ENCODE results near the gene TMEM221. TPM values are rescaled to one million over a fixed set of nuclear protein-coding genes. Genes with fewer than 3 reads are reported as not detected.

Gene TMEM221
- polyA plus RNA-seq, 2 donors: 0.13 to 0.20 TPM

DNA sequence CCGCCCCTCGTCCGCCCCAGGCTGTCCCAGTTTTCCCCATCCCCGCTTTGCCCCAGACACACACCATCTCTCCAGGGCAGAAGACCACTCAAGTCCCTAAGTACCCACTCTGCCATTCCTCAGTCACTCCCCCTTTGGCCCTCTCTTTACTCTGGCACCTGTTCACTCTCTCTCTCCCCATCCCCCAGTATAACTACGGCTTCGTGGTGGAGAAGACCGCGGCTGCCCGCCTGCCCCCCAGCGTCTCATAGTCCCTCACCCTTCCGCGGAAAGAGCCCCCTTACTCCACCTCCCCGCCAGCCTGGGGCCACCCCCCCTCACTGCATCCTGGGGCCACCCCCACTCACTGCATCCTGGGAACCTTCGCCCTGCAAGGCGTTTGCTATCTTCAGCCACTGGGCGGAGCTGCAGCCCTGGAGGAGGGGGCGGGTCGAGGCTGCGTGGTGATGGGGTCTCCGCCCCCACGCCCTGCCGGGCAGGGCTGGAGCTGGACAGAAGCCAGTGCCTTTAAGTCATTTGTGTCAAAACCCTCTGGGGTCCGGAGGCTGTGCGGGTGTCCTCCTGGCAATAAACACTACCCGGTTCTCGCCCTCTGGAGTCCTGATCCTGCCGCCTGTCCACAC lies 23.6 kb downstream of the TMEM221 start:
- H3K4me1 ChIP-seq (ENCODE audit: control insufficient read depth in 2 of 2, insufficient read depth in 2 of 2, low read length in 1 of 2): peaks cover 0 to 2% of the 10 kb centered on the region in 2 donors
- no peak overlapping the region for H3K4me3 ChIP-seq (ENCODE audit: low read depth in 1 of 2, low read length in 2 of 2)
- H3K36me3 ChIP-seq (ENCODE audit: control insufficient read depth in 2 of 2, insufficient read depth in 2 of 2, low read length in 1 of 2): peaks cover 0 to 8% of the 10 kb centered on the region in 2 donors
- H3K27me3 ChIP-seq (ENCODE audit: control insufficient read depth in 1 of 2, insufficient read depth in 2 of 2, low read length in 2 of 2): no peaks in the 10 kb centered on the region
- 36 to 37% methylated on average over 27 of the region's 27 CpGs for WGBS, 2 donors
- H3K9me3 ChIP-seq (ENCODE audit: control insufficient read depth in 2 of 2, insufficient read depth in 1 of 2, low read depth in 1 of 2, low read length in 1 of 2): no peaks in the 10 kb centered on the region
- H3K27ac ChIP-seq (ENCODE audit: low read depth in 2 of 2, low read length in 1 of 2): no peak overlapping the region

DNA sequence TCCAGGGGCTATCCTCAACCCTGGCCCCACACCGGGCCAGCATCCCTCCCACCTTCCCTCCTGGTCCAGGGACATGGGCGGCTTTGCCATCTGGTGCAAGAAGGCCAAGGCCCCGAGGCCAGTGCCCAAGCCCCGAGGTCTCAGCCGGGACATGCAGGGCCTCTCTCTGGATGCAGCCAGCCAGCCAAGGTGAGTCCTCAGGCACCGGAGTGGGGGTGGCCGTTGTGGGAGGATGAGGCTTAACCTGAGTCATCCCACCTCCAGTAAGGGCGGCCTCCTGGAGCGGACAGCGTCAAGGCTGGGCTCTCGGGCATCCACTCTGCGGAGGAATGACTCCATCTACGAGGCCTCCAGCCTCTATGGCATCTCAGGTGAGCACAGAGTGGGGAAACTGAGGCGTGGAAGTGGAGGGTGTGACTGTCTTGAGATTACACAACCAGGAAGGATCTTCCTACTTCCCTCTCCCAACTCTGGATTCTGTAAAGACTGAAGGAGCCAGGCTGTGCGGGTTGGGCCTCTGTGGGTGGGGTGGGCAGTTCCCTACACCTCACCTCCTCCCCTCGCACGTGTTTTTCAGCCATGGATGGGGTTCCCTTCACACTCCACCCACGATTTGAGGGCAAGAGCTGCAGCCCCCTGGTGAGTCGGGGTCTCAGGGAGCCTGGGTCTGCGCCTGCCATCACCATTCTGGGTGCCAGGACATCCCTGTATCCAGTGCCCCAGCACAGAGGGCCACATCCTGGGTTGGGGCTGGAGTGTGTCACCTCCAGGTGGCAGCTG lies 24.8 kb downstream of the TMEM221 start:
- Histone ChIP-seq H3K27me3 (ENCODE audit: control insufficient read depth in 1 of 2, insufficient read depth in 2 of 2, low read length in 2 of 2) (no peaks in the 10 kb centered on the region), H3K4me3 (ENCODE audit: low read depth in 1 of 2, low read length in 2 of 2) (no peak overlapping the region), H3K36me3 (ENCODE audit: control insufficient read depth in 2 of 2, insufficient read depth in 2 of 2, low read length in 1 of 2) (peaks cover 0 to 8% of the 10 kb centered on the region in 2 donors), H3K27ac (ENCODE audit: low read depth in 2 of 2, low read length in 1 of 2) (no peak overlapping the region), H3K4me1 (ENCODE audit: control insufficient read depth in 2 of 2, insufficient read depth in 2 of 2, low read length in 1 of 2) (peaks cover 0 to 2% of the 10 kb centered on the region in 2 donors), H3K9me3 (ENCODE audit: control insufficient read depth in 2 of 2, insufficient read depth in 1 of 2, low read depth in 1 of 2, low read length in 1 of 2) (no peaks in the 10 kb centered on the region)
- WGBS, 2 donors: 87 to 91% methylated on average over 20 of the region's 20 CpGs

- 97 to 99% methylated on average over 4 of the region's 4 CpGs for WGBS, 2 donors
- Histone ChIP-seq H3K9me3 (ENCODE audit: control insufficient read depth in 2 of 2, insufficient read depth in 1 of 2, low read depth in 1 of 2, low read length in 1 of 2) (no peaks in the 10 kb centered on the region), H3K36me3 (ENCODE audit: control insufficient read depth in 2 of 2, insufficient read depth in 2 of 2, low read length in 1 of 2) (peaks cover 0 to 8% of the 10 kb centered on the region in 2 donors), H3K4me1 (ENCODE audit: control insufficient read depth in 2 of 2, insufficient read depth in 2 of 2, low read length in 1 of 2) (peaks cover 0 to 2% of the 10 kb centered on the region in 2 donors), H3K4me3 (ENCODE audit: low read depth in 1 of 2, low read length in 2 of 2) (no peak overlapping the region), H3K27ac (ENCODE audit: low read depth in 2 of 2, low read length in 1 of 2) (no peak overlapping the region), H3K27me3 (ENCODE audit: control insufficient read depth in 1 of 2, insufficient read depth in 2 of 2, low read length in 2 of 2) (no peaks in the 10 kb centered on the region)
Measured at GRCh38 chr19:17421942-17422341, 26.5 kb downstream of the TMEM221 start.

- peak overlapping the region; percentile 67 to 68 for H3K4me3 ChIP-seq (ENCODE audit: low read depth in 1 of 2, low read length in 2 of 2)
- no peaks in the 10 kb centered on the region for H3K27me3 ChIP-seq (ENCODE audit: control insufficient read depth in 1 of 2, insufficient read depth in 2 of 2, low read length in 2 of 2)
- 3 to 6% methylated on average over 21 to 25 of the region's 25 CpGs for WGBS, 2 donors
- H3K36me3 ChIP-seq (ENCODE audit: control insufficient read depth in 2 of 2, insufficient read depth in 2 of 2, low read length in 1 of 2): peaks cover 0 to 8% of the 10 kb centered on the region in 2 donors
- no peaks in the 10 kb centered on the region for H3K9me3 ChIP-seq (ENCODE audit: control insufficient read depth in 2 of 2, insufficient read depth in 1 of 2, low read depth in 1 of 2, low read length in 1 of 2)
- H3K27ac ChIP-seq (ENCODE audit: low read depth in 2 of 2, low read length in 1 of 2): peak overlapping the region; percentile 32 to 71
- H3K4me1 ChIP-seq (ENCODE audit: control insufficient read depth in 2 of 2, insufficient read depth in 2 of 2, low read length in 1 of 2): peaks cover 0 to 2% of the 10 kb centered on the region in 2 donors
Measured at GRCh38 chr19:17420475-17420924, 28.0 kb downstream of the TMEM221 start.

GRCh38 chr19:17419621-17420474 lies 28.6 kb downstream of the TMEM221 start, which contains the start of gene MVB12A:
TSS of gene MVB12A (plus strand) at chr19:17420047. CDS start at chr19:17420136, 89 bp downstream.
- Histone ChIP-seq H3K9me3 (ENCODE audit: control insufficient read depth in 2 of 2, insufficient read depth in 1 of 2, low read depth in 1 of 2, low read length in 1 of 2) (no peaks in the 10 kb centered on the region), H3K36me3 (ENCODE audit: control insufficient read depth in 2 of 2, insufficient read depth in 2 of 2, low read length in 1 of 2) (peaks cover 0 to 8% of the 10 kb centered on the region in 2 donors), H3K27ac (ENCODE audit: low read depth in 2 of 2, low read length in 1 of 2) (peak within 1 kb of the TSS; percentile 71 to 81), H3K4me3 (ENCODE audit: low read depth in 1 of 2, low read length in 2 of 2) (peak within 1 kb of the TSS; percentile 67 to 68), H3K27me3 (ENCODE audit: control insufficient read depth in 1 of 2, insufficient read depth in 2 of 2, low read length in 2 of 2) (no peaks in the 10 kb centered on the region), H3K4me1 (ENCODE audit: control insufficient read depth in 2 of 2, insufficient read depth in 2 of 2, low read length in 1 of 2) (peaks cover 0 to 2% of the 10 kb centered on the region in 2 donors)
- WGBS, 2 donors: 1% methylated on average over 82 to 85 of the region's 85 CpGs

DNA sequence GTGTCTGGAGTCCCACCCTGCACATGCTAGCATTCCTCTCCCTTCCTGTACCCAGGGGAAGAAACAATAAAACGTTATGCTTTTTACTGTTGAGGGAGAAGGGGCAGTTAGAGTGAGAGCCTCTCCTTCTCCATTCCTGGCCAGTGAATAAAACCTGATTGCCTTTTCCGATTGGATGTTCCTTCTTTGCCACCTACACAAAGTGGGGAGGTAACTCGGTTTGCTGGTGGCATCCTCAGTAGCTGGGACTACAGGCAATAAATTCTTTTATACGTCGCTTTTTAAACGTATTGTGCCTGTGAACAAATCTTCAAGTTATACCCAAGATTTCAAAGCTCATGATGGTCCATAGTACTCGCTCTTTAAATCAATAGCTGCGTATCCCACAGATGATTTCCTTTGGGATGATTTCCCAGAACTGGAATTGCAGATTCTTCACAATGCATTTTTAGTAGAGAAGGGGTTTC lies 29.3 kb downstream of the TMEM221 start:
- WGBS, 2 donors: 25 to 33% methylated on average over 8 of the region's 8 CpGs
- Histone ChIP-seq H3K27ac (ENCODE audit: low read depth in 2 of 2, low read length in 1 of 2) (peak overlapping the region; percentile 62 to 81), H3K4me3 (ENCODE audit: low read depth in 1 of 2, low read length in 2 of 2) (peak overlapping the region; percentile 39 to 48), H3K4me1 (ENCODE audit: control insufficient read depth in 2 of 2, insufficient read depth in 2 of 2, low read length in 1 of 2) (peaks cover 0 to 2% of the 10 kb centered on the region in 2 donors), H3K9me3 (ENCODE audit: control insufficient read depth in 2 of 2, insufficient read depth in 1 of 2, low read depth in 1 of 2, low read length in 1 of 2) (no peaks in the 10 kb centered on the region), H3K36me3 (ENCODE audit: control insufficient read depth in 2 of 2, insufficient read depth in 2 of 2, low read length in 1 of 2) (peaks cover 0 to 8% of the 10 kb centered on the region in 2 donors), H3K27me3 (ENCODE audit: control insufficient read depth in 1 of 2, insufficient read depth in 2 of 2, low read length in 2 of 2) (no peaks in the 10 kb centered on the region)

DNA sequence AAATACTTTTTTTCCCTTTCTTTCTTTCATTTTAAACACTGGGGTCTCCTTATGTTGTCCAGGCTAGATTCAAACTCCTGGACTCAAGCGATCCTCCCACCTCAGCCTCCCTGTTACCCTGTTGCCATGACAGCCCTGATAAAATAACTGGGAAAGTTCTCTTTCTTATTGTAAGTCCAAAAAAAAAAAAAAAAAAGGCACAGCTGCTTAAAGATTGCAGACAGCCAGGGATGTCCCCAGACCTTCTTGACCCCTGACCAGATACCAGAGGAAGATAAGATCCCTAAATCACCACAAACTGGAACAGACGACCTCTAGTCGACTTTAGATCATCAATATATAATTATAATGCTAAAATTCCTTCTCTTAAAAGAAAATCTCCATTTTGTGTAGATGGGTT lies 29.8 kb downstream of the TMEM221 start:
- H3K36me3 ChIP-seq (ENCODE audit: control insufficient read depth in 2 of 2, insufficient read depth in 2 of 2, low read length in 1 of 2): peaks cover 0 to 8% of the 10 kb centered on the region in 2 donors
- H3K9me3 ChIP-seq (ENCODE audit: control insufficient read depth in 2 of 2, insufficient read depth in 1 of 2, low read depth in 1 of 2, low read length in 1 of 2): no peaks in the 10 kb centered on the region
- no peak overlapping the region for H3K4me3 ChIP-seq (ENCODE audit: low read depth in 1 of 2, low read length in 2 of 2)
- H3K27ac ChIP-seq (ENCODE audit: low read depth in 2 of 2, low read length in 1 of 2): no peak overlapping the region
- WGBS, 2 donors: 66 to 79% methylated on average over 3 of the region's 3 CpGs
- peaks cover 0 to 2% of the 10 kb centered on the region in 2 donors for H3K4me1 ChIP-seq (ENCODE audit: control insufficient read depth in 2 of 2, insufficient read depth in 2 of 2, low read length in 1 of 2)
- H3K27me3 ChIP-seq (ENCODE audit: control insufficient read depth in 1 of 2, insufficient read depth in 2 of 2, low read length in 2 of 2): no peaks in the 10 kb centered on the region

DNA sequence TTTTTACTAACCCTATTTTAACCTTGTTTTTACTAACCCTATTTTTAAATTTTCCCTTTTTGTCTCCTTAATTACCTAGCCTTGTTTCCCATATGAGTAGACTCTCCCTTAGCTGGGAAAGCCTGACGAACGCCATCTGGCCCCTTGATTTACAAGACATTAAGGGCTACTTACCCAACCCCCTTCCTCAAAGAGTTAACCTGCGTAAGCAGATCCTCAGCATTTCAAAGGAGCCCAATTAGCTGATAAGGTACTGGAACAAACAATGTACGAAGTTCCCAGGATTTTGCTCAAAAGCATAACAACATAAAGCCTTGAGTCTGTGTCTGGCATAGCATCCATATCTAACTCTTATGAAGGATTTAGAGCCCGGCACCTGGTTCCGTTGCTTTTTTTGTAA lies 33.3 kb downstream of the TMEM221 start:
- Histone ChIP-seq H3K36me3 (ENCODE audit: control insufficient read depth in 2 of 2, insufficient read depth in 2 of 2, low read length in 1 of 2) (no peaks in the 10 kb centered on the region), H3K27me3 (ENCODE audit: control insufficient read depth in 1 of 2, insufficient read depth in 2 of 2, low read length in 2 of 2) (no peaks in the 10 kb centered on the region), H3K27ac (ENCODE audit: low read depth in 2 of 2, low read length in 1 of 2) (no peak overlapping the region), H3K4me3 (ENCODE audit: low read depth in 1 of 2, low read length in 2 of 2) (no peak overlapping the region), H3K9me3 (ENCODE audit: control insufficient read depth in 2 of 2, insufficient read depth in 1 of 2, low read depth in 1 of 2, low read length in 1 of 2) (no peaks in the 10 kb centered on the region), H3K4me1 (ENCODE audit: control insufficient read depth in 2 of 2, insufficient read depth in 2 of 2, low read length in 1 of 2) (no peaks in the 10 kb centered on the region)
- 75 to 81% methylated on average over 6 of the region's 6 CpGs for WGBS, 2 donors

- no peak overlapping the region for H3K27ac ChIP-seq (ENCODE audit: low read depth in 2 of 2, low read length in 1 of 2)
- no peaks in the 10 kb centered on the region for H3K9me3 ChIP-seq (ENCODE audit: control insufficient read depth in 2 of 2, insufficient read depth in 1 of 2, low read depth in 1 of 2, low read length in 1 of 2)
- no peak overlapping the region for H3K4me3 ChIP-seq (ENCODE audit: low read depth in 1 of 2, low read length in 2 of 2)
- no peaks in the 10 kb centered on the region for H3K27me3 ChIP-seq (ENCODE audit: control insufficient read depth in 1 of 2, insufficient read depth in 2 of 2, low read length in 2 of 2)
- H3K4me1 ChIP-seq (ENCODE audit: control insufficient read depth in 2 of 2, insufficient read depth in 2 of 2, low read length in 1 of 2): no peaks in the 10 kb centered on the region
- WGBS, 2 donors: 93% methylated on average over 8 of the region's 8 CpGs
- no peaks in the 10 kb centered on the region for H3K36me3 ChIP-seq (ENCODE audit: control insufficient read depth in 2 of 2, insufficient read depth in 2 of 2, low read length in 1 of 2)
Measured at GRCh38 chr19:17414097-17414496, 34.4 kb downstream of the TMEM221 start.
